Measurements from ENCODE around the gene RIMBP2.

RIMBP2 gene

GRCh38 chr12:130485291-130486145 is 230.6 kb downstream of the RIMBP2 start:
- no peak for DNase-seq (ENCODE audit: low read depth)
- no peak overlapping the region for H3K4me3 ChIP-seq (ENCODE audit: low read depth, low read length)
- TF ChIP-seq CTCF (IDR thresholded peaks at IDR 0.05; ENCODE audit: insufficient read depth, low read depth, low read length, missing control alignments): no peak

- no peak for TF ChIP-seq CTCF (IDR thresholded peaks at IDR 0.05; ENCODE audit: insufficient read depth, low read depth, low read length, missing control alignments)
- H3K4me3 ChIP-seq (ENCODE audit: low read depth, low read length): no peak overlapping the region
- DNase-seq (ENCODE audit: low read depth): no peak
These were observed 231.9 kb downstream of the RIMBP2 start for GRCh38 chr12:130484221-130484620.

- TF ChIP-seq CTCF (IDR thresholded peaks at IDR 0.05; ENCODE audit: insufficient read depth, low read depth, low read length, missing control alignments): no peak
- no peak for DNase-seq (ENCODE audit: low read depth)
- no peak overlapping the region for H3K4me3 ChIP-seq (ENCODE audit: low read depth, low read length)
These were observed 232.4 kb downstream of the RIMBP2 start for GRCh38 chr12:130483616-130484180.

- H3K4me3 ChIP-seq (ENCODE audit: low read depth, low read length): no peak overlapping the region
- no peak for TF ChIP-seq CTCF (IDR thresholded peaks at IDR 0.05; ENCODE audit: insufficient read depth, low read depth, low read length, missing control alignments)
- no peak for DNase-seq (ENCODE audit: low read depth)
These were observed 233.7 kb downstream of the RIMBP2 start for GRCh38 chr12:130482448-130482847.

GRCh38 chr12:130481392-130481879 is 234.7 kb downstream of the RIMBP2 start:
- peak; percentile 46 for DNase-seq (ENCODE audit: low read depth)
- TF ChIP-seq CTCF (IDR thresholded peaks at IDR 0.05; ENCODE audit: insufficient read depth, low read depth, low read length, missing control alignments): no peak
- no peak overlapping the region for H3K4me3 ChIP-seq (ENCODE audit: low read depth, low read length)

GRCh38 chr12:130480887-130481286 is 235.2 kb downstream of the RIMBP2 start:
- no peak for TF ChIP-seq CTCF (IDR thresholded peaks at IDR 0.05; ENCODE audit: insufficient read depth, low read depth, low read length, missing control alignments)
- no peak for DNase-seq (ENCODE audit: low read depth)
- no peak overlapping the region for H3K4me3 ChIP-seq (ENCODE audit: low read depth, low read length)

Measured in GM12865 (cell line).